Endometrial microvascular endothelial cells (primary cell): ENCODE data around the gene SLC19A2. TPM values are rescaled to one million over a fixed set of nuclear protein-coding genes. Genes with fewer than 3 reads are reported as not detected.

ENCODE experiments used
- in situ Hi-C: cut with HindIII; loops from 2 replicates; pipeline ENCODE4 v1.10.0; 2017; ENCODE audit warnings: low sequenced_read_pairs, low pct_unique_long_range_greater_than_20kb; ENCODE audit errors: inconsistent ontology term
- total RNA-seq: library from RNA; depleted of rRNA; stranded (reverse); fragments of >200 nt; gene quantifications from one replicate; pipeline ENCODE4 v1.2.3, GENCODE V29; 2015; ENCODE audit errors: inconsistent ontology term

Gene SLC19A2
- total RNA-seq, 1 donor from 2014 or later: 12.7 TPM

- in situ Hi-C loops: no loop called here
These were observed 1.6 kb downstream of the SLC19A2 start for GRCh38 chr1:169484101-169484500.

GRCh38 chr1:169483500-169483966 lies 2.2 kb downstream of the SLC19A2 start:
- in situ Hi-C loops: no loop called here

- in situ Hi-C loops: no loop called here
These were observed 6.2 kb downstream of the SLC19A2 start for GRCh38 chr1:169479363-169480066.

GRCh38 chr1:169478094-169478672 lies 7.6 kb downstream of the SLC19A2 start:
- in situ Hi-C loops: no loop called here

GRCh38 chr1:169475806-169476387 lies 9.8 kb downstream of the SLC19A2 start:
- in situ Hi-C loops: no loop called here

GRCh38 chr1:169474302-169474995 lies 11.3 kb downstream of the SLC19A2 start:
- in situ Hi-C loops: no loop called here

- in situ Hi-C loops: no loop called here
These were observed 12.4 kb downstream of the SLC19A2 start for GRCh38 chr1:169473347-169473746.

- in situ Hi-C loops: no loop called here
These were observed 13.0 kb downstream of the SLC19A2 start for GRCh38 chr1:169472738-169473137.

- in situ Hi-C loops: no loop called here
These were observed 16.8 kb downstream of the SLC19A2 start for GRCh38 chr1:169468982-169469381.

- in situ Hi-C loops: no loop called here
These were observed 19.2 kb downstream of the SLC19A2 start for GRCh38 chr1:169466259-169467230.

- in situ Hi-C loops: no loop called here
These were observed 20.5 kb downstream of the SLC19A2 start for GRCh38 chr1:169465281-169465680.

- in situ Hi-C loops: no loop called here
These were observed 23.4 kb downstream of the SLC19A2 start for GRCh38 chr1:169462385-169462784.

- in situ Hi-C loops: no loop called here
These were observed 24.2 kb downstream of the SLC19A2 start for GRCh38 chr1:169461390-169462000.

GRCh38 chr1:169460191-169460833 lies 25.4 kb downstream of the SLC19A2 start:
- in situ Hi-C loops: no loop called here

- in situ Hi-C loops: no loop called here
These were observed 28.3 kb downstream of the SLC19A2 start for GRCh38 chr1:169457443-169457842.

GRCh38 chr1:169456029-169456428 lies 29.7 kb downstream of the SLC19A2 start:
- in situ Hi-C loops: no loop called here

- in situ Hi-C loops: no loop called here
These were observed 32.8 kb downstream of the SLC19A2 start for GRCh38 chr1:169452921-169453320.
